Suppressor macrophage treated with lipopolysaccharide for 4 hours (primary cell): ENCODE measurements around the gene IRF8.
A peak's percentile ranks its signal among the peaks of the same experiment; 100 is the strongest.
"Not testable (repeated sequence)": the region's sequence is repeated elsewhere in the genome, so short reads cannot be mapped to it uniquely, and the experiment has no call there.

Experiments used
- DNase-seq: peaks from one replicate; pipeline ENCODE4 v3.0.0-alpha.2; 2020

IRF8 gene

DNA sequence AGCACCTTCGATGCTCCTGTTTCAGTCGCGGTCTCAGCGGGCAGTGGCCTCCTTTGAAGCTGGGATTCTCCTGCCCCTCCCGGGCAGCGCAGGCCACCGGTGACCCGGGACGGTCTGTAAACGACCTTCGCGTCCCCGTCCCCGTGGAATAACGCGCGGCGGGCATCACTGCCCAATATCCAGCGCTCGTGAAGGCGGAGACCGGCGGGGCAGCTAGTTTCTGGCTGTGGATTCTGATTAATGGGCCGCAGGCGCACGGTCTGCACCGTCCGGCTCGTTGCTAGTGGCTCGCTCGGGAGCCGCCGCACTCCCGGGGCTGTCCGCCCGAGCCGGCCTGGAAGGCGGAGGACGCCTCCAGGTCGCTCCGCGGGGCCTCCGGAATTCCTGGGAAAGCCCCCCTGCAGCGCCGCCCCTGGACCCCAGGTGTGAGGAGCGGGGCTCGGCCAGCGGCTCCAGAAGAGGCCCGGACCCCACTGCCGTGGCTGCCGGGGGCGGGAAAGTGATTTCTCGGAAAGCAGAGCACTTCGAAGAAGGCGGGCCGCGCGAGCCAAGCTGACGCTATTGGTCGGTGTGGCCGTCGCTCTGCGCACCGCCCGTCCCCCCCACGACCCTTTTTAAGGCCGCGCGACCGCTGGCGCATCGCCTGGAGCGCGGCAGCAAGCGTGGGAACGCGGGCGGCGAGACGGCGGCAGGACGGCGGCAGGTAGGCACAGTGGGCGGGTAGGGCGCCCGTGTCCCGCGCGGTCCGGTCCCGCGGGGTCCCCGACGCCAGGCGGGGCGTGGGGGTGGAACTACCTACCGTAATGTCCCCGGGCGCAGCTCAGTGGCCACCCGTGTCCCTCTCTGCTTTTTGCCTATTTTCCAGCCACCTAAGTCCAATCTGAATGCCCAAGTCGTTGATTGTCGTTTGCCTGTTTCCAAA lies at the start of gene IRF8:
Gene IRF8, plus strand, starts transcription at position 642 of the 922 bp plus-strand sequence. CDS start 3,854 bp downstream, outside the sequence.
- DNase-seq, result peak; percentile 97

GRCh38 chr16:85849388-85849787 lies 49.6 kb upstream of the IRF8 start:
- no peak for DNase-seq

GRCh38 chr16:85850344-85850880 lies 48.5 kb upstream of the IRF8 start:
- DNase-seq, result no peak

DNA sequence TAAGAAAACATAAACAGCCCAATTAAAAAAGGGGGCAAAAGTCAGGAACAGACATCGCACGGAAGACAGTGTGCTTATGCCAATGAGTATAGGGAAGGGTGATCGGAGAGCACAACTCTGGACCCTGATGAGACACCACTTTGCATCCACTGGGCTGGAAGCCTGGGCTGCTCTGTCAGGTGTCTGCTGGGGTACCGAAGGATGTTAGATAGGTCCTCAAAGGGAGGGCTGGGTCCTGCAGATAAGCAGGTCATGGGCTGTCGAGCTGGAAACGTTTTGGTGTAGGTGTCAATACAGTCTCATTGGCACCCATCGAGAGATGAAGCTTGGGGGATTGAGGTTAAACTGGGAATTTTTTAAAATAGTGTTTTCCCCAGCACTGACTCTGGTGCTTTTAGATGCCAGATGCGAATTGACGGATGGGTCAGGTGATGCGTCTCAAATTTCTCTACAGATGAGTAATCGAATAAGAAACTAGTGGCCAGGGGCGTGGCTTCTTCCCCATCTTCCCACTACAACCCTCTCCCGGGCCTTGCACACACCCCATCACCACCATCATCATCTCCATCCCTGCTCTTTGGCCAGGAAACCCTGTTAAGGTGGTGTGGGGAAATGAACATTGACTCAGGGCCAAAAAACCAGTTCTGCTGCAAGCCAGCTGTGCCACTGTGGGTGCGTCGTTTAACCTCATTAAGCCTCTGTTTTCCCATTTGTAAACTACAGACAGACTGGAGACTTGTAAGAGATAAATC lies 47.8 kb upstream of the IRF8 start:
- DNase-seq, result peak; percentile 58

DNA sequence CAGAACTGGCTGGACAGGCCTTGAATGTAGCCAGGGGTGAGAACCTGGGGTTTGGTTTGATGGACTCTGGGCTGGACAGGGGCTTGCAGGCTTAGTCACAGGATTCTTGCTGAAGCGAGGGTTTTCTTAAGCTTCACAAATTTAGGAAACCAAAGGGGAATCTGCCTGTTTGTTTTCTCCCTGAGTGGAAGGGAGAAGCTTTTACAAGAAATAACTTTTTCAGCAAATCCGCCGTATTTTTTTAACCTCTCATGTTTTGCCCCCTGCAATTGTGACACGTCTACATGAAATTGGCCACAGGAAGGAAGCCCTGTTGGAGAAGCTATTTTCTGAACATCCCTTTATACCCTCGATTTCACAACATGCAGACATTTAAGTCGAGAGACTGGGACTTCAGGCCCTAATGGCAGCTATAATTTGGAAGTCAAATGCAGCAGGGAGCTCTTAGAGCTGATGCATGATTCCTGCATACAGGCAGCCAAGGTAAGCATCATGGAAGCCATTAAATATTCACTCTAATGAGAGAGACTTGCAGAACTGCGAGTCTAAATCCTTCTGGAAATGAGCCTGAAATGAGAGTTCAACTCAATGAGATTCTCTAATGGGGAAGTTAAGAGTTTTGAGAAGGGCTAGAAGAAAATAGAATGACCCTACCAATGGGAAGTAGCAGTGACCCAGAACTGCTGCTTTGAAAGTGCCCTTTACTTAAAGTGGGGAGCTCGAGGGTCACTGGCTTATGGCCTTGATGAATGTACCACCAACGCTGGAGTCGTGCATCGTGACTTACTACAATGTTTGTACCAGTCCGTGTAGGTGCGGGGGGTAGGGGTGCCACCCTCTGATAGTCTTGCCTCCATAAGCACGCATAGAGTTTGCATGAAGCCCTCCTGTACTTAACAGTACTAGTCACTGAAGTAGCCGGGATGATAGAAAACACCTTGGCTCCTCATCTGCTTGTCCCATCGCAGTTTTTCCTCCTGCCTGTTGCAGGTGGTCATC lies 45.1 kb upstream of the IRF8 start:
- DNase-seq, result peak; percentile 56

DNA sequence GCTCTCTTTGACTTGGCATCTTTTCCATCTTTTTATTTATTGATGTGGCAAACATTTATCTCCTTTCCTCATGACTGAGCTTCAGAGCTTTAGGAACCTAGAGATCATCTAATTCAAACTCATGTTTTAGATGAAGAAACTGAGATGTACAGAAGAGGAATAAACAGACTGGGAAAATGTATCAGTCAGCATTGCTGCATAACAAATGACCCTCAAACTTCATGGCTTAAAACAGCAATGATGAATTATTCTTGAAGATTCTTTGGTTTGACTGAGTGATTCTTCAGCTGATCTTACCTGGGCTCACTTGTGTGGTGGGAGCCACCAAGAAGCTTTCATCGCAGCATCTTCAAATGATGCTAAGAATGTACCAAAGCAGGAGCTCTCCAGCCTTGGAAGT lies 44.0 kb upstream of the IRF8 start:
- no peak for DNase-seq

DNA sequence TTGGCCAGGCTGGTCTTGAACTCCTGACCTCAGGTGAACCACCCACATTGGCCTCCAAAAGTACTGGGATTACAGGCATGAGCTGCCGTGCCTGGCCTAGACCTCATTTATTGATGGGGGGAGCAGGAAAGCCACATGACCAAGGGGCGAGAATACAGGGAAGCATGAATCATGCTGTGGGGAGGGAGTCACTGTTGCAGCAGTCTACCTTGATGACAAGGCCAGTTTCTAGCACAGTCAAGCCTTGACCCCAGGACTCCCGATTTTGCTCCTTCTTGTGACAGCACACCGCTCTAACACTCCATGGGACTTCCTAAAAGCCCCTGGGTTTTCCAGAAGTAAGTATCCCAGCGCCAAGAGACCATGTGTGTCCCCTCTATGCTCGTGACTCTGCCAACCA lies 42.9 kb upstream of the IRF8 start:
- DNase-seq, result no peak

- no peak for DNase-seq
These were observed 42.4 kb upstream of the IRF8 start for GRCh38 chr16:85856585-85856984.

DNA sequence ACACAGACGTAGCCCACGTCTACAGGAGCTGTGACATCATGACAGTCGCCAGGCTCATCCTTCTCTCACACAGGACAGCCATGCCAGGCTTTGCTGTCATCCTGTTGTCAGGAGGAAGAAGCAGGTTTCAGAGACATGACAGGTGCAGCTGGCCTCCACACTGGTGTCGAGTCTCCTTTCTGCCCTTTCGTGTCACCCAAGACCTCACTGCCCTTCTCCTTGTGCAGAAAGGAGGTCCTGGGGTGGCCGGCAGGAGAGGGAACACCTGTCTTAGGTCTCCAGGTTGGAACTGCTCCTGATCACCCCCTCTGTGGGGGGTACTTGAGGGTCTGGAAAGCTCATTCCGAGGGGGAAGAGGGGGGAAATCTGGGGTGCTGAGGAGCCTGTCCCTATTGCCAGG lies 41.6 kb upstream of the IRF8 start:
- DNase-seq, result no peak

GRCh38 chr16:85858571-85858970 lies 40.4 kb upstream of the IRF8 start:
- DNase-seq, result not testable (repeated sequence)

- DNase-seq, result peak; percentile 67
These were observed 39.8 kb upstream of the IRF8 start for GRCh38 chr16:85858984-85859817.

DNA sequence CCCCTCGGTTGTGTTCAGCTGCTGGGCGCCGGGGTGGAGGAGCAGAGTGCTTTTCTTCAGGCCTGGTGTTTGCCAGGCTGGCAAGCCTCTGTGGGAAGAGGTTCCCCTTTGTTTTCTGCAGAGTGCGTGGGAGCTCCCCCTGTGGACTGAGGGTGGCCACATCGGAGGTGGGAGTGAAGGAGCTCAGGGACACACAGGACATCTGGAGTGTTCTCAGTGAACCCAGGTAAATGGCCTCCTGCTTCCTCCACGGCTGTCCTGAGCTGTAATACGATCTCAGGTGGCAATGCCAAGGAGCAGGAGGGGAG lies 39.2 kb upstream of the IRF8 start:
- DNase-seq, result no peak

DNA sequence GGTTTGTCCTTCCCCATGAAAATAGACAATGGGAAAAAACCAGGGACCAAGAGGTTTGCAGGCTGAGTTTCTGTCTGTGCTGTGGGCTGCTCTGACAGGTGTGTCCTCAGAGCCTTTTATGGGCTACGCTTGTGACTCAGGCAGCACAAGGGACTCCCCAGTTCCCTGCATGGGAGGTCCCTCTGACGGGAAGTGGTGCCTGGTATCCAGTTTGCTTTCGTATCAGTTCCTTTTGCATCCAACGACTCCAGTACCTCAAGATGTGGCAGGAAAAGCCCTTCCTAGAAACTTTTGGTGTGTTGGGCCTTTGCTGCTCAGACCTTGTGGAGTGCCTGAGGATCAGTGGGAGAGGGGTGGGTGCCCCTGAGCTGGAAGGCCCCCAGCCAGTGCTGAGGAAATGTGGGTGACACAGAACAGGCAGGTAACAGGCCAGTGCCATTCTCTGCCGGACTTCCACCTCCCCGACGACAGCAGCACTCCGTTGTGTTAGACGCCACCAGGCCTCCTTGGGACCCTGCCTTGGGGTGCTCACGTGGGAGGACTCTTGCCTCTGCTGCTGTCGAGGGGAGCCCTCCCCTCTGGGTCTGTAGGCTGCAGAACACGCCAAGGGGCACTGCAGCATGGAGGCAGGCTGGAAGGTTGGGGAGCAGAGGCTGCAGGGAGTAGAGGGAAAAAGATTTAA lies 38.4 kb upstream of the IRF8 start:
- peak; percentile 82 for DNase-seq

- no peak for DNase-seq
These were observed 37.7 kb upstream of the IRF8 start for GRCh38 chr16:85861095-85861825.

DNA sequence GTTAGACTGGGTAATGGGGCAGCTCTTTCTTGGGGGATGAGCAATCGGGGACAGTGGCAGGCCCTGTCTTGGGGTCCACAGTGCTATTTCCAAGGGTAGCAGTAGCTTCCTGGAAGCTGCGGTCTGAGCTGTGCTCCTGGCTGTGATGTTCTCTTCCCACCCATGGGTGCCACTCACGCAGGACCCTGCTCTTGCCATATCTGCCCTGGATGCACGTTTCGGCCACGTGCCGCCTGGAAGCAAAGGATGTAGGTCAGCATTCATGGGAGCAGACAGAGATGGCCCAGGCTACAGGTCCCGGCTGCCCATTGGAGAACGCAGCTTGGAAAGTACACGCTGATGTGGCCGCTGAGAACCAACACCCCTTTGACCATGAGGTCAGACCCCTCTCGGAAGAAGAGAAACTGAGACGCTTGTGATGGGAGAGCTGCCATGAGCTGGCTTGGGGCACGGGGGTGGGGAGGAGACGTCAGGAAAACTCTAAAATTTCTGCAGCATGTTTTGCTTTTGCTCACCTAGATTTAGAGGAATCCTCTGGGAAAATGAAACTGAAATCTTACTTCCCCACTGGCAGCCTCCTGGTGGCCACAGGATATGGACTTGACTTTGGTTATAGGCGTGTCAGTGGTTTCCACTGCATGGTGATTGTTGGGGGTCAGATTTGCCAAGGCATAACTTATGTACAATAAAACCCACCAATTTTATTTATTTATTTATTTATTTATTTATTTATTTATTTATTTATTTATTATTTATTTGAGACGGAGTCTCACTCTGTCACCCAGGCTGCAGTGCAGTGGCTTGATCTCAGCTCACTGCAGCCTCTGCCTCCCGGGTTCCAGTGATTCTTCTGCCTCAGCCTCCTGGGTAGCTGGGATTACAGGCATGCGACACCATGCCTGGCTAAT lies 36.2 kb upstream of the IRF8 start:
- DNase-seq, result peak; percentile 59

GRCh38 chr16:85863384-85863774 lies 35.6 kb upstream of the IRF8 start:
- no peak for DNase-seq

DNA sequence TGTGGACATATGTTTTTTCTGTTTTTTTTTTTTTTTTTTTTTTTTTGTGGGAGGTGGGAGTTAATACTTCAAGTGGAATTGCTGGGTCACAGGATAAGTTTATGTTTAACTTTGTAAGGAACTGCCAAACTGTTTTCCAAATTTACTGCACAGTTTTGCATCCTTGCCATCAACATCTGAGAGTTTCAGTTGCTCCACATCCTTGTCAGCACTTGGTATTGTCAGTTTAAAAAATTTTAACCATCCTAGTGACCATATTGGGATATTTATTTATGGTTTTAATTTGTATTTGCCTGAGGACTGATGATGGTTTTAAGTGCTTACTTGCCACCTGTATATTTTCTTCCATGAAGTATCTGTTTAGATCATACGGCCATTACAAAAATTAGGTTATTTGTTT lies 34.0 kb upstream of the IRF8 start:
- DNase-seq, result no peak

DNA sequence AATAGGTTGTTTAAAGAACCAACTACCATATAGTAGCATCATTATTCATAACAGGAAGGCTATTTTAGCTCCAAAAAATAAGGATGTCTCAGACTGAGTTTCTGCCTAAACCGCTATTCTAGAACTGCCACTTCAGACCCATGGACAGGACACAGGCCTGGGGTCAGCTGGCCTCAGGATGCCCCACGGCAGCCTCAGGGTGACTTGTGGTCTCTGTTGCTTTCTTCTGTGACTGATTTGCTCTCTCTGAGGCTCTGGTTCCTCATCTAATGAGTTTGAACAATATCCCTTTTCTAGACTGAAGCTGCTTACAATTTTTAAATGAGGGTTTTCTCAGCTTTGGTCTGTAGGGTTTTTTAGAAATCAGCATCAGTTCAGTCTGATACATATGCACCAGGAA lies 31.8 kb upstream of the IRF8 start:
- no peak for DNase-seq

GRCh38 chr16:85868495-85868894 lies 30.5 kb upstream of the IRF8 start:
- DNase-seq, result no peak
